K562 (cell line): ENCODE results near the gene TMIGD3. TPM values are rescaled to one million over a fixed set of nuclear protein-coding genes. Genes with fewer than 3 reads are reported as not detected.

Experiments used
- ATAC-seq: fragments of 200-7000 bp; cut with Tn5 transposase; 3 replicates; pipeline ENCODE4 v1.9.1; 2020; ENCODE audit warnings: moderate library complexity
- BruUV-seq: library from RNA; stranded (reverse); fragments of 400-500 nt; replicated peaks from 2 replicates; lab custom pipeline; 2021; lab: Mats Ljungman, UMichigan
- CTCF ChIA-PET: fragments of 300-600 bp; formaldehyde crosslinking; extraction: SDS; loops from one replicate; lab custom pipeline; 2021; ENCODE audit warnings: low intra/inter-chr PET ratio; lab: Yijun Ruan, JAX
- POLR2A ChIA-PET: fragments of 300-600, 350-650 bp; sonication (Branson Sonifier 250); formaldehyde crosslinking; extraction: SDS; loops from one replicate; lab custom pipeline; 2021; ENCODE audit warnings: antibody characterized with exemption, inconsistent platforms; lab: Yijun Ruan, JAX
- DNase-seq, 4 experiments: peaks; one replicate each; pipeline versions ENCODE4 v3.0.0 to v3.0.0-alpha.2; 2011 to 2018; ENCODE audit warnings: low spot score in 3 of 4, mixed read lengths in 3 of 4; ENCODE audit errors: extremely low read depth in 1 of 4
- FAIRE-seq: peaks from 2 replicates; lab custom pipeline; 2011; peaks lifted over from hg19 to GRCh38; lab: Jason Lieb, UNC
- H2AFZ ChIP-seq: 2 replicates; pipeline ENCODE4 v1.6.0; 2011; ENCODE audit warnings: low read depth, low read length, control low read depth, inconsistent platforms
- H3K27ac ChIP-seq: fragments of 200-600 bp; 3 replicates; pipeline ENCODE4 v1.8.0; 2011; ENCODE audit warnings: low read depth, mild to moderate bottlenecking, control low read depth, inconsistent platforms, low read length, moderate library complexity, mixed read lengths; ENCODE audit errors: extremely low read depth
- H3K27me3 ChIP-seq, 2 experiments: fragments of 300-600 bp in 1 of 2; 2 replicates in 1 of 2; 3 replicates in 1 of 2; pipeline versions ENCODE4 v1.6.0 to v1.8.0; 2011; ENCODE audit warnings: inconsistent platforms in 2 of 2, low read length in 2 of 2, mild to moderate bottlenecking in 1 of 2, mixed read lengths in 1 of 2, moderate library complexity in 1 of 2; ENCODE audit not compliant: control insufficient read depth in 2 of 2, insufficient read depth in 2 of 2
- H3K36me3 ChIP-seq: fragments of 300-600 bp; 3 replicates; pipeline ENCODE4 v1.8.0; 2011; ENCODE audit warnings: mild to moderate bottlenecking, low read length, inconsistent platforms; ENCODE audit not compliant: control insufficient read depth, insufficient read depth
- H3K4me1 ChIP-seq, 2 experiments: fragments of 200-600 bp in 1 of 2; replicated peaks in 1 of 2; 2 replicates in 1 of 2; 3 replicates in 1 of 2; pipeline versions ENCODE4 v1.5.1 to v1.8.0; 2011; ENCODE audit warnings: inconsistent platforms in 2 of 2, low read length in 2 of 2, mild to moderate bottlenecking in 1 of 2, mixed read lengths in 1 of 2, moderate library complexity in 1 of 2; ENCODE audit not compliant: control insufficient read depth in 2 of 2, insufficient read depth in 2 of 2
- H3K4me2 ChIP-seq: 2 replicates; pipeline ENCODE4 v1.6.1; 2011; ENCODE audit warnings: low read length, control low read depth, inconsistent platforms, mixed read lengths; ENCODE audit not compliant: insufficient read depth
- H3K4me3 ChIP-seq: fragments of 200-600 bp; sonication (generic), shearing (Covaris generic); 2 replicates; pipeline ENCODE4 v1.5.1; 2016; ENCODE audit warnings: control low read depth, inconsistent platforms
- H3K79me2 ChIP-seq: fragments of 200-600 bp; 3 replicates; pipeline ENCODE4 v1.8.0; 2011; ENCODE audit warnings: low read length, inconsistent platforms; ENCODE audit not compliant: control insufficient read depth, insufficient read depth
- H3K9ac ChIP-seq, 2 experiments: 2 replicates each; pipeline versions ENCODE4 v1.6.0 to v1.6.1; 2011; ENCODE audit warnings: low read depth in 2 of 2, low read length in 2 of 2, control low read depth in 1 of 2, inconsistent platforms in 1 of 2, mild to moderate bottlenecking in 1 of 2, mixed read lengths in 1 of 2; ENCODE audit not compliant: insufficient read depth in 1 of 2
- H3K9me1 ChIP-seq: one replicate; pipeline ENCODE4 v1.6.0; 2011; ENCODE audit warnings: inconsistent platforms, mild to moderate bottlenecking, low read length, moderate library complexity; ENCODE audit not compliant: control insufficient read depth, insufficient read depth
- H3K9me3 ChIP-seq: replicated peaks from 2 replicates; pipeline ENCODE4 v1.5.1; 2011; ENCODE audit warnings: low read depth, low read length, inconsistent platforms; ENCODE audit not compliant: control insufficient read depth, insufficient read depth
- H4K20me1 ChIP-seq: replicated peaks from 2 replicates; pipeline ENCODE4 v1.6.1; 2011; ENCODE audit warnings: low read length, inconsistent platforms, mixed read lengths; ENCODE audit not compliant: control insufficient read depth, insufficient read depth
- RBM14 ChIP-seq: fragments of 200-400 bp; formaldehyde crosslinking; IDR thresholded peaks from 2 replicates; pipeline ENCODE4 v1.6.1; 2018; ENCODE audit warnings: low read depth, mild to moderate bottlenecking, low read length, moderate library complexity, borderline replicate concordance; ENCODE audit not compliant: insufficient read depth
- SMC3 ChIP-seq: conservative IDR thresholded peaks from 2 replicates; pipeline ENCODE4 v1.6.1; 2011; ENCODE audit warnings: low read depth, low read length, improper control_type of control experiment; ENCODE audit not compliant: insufficient read depth
- ZNF239 ChIP-seq: fragments of 250-450 bp; sonication (Bioruptor Pico); IDR thresholded peaks from 2 replicates; pipeline ENCODE4 v1.4.0; 2020; ENCODE audit warnings: mild to moderate bottlenecking
- ZNF445 ChIP-seq: fragments of 250-450 bp; sonication (Bioruptor Pico); IDR thresholded peaks from 2 replicates; pipeline ENCODE4 v1.4.0; 2020; ENCODE audit warnings: low read depth, mild to moderate bottlenecking, moderate library complexity
- in situ Hi-C: fragments of 300-500 bp; cut with MboI; formaldehyde crosslinking; loops from 4 replicates; pipeline ENCODE4 v1.15.0; 2018; ENCODE audit warnings: inconsistent platforms, mixed read lengths
- intact Hi-C: fragments of 100-400 bp; cut with micrococcal nuclease; formaldehyde crosslinking; loops from 2 replicates; pipeline ENCODE4 v1.14.2; 2022
- polyA plus RNA-seq, 8 experiments: library from polyadenylated mRNA; depleted of rRNA in 4 of 8; stranded (reverse) in 5 of 8; unstranded in 3 of 8; fragments of >200 nt; fragmentation: Nextera tagmentation in 2 of 8; fragmentation: Illumina TruSeq in 1 of 8; extraction: Ambion mirVana in 2 of 8; extraction: Trizol in 1 of 8; gene quantifications; 2 replicates each; pipeline versions ENCODE4 v1.2.1 to v1.2.3, GENCODE V29; 2011 to 2014; ENCODE audit warnings: inconsistent platforms in 1 of 8, missing spikeins in 1 of 8
- total RNA-seq, 7 experiments: library from RNA; depleted of rRNA in 6 of 7; stranded (reverse); fragments of >200 nt in 6 of 7; fragmentation: Illumina TruSeq in 2 of 7; extraction: Trizol in 2 of 7; gene quantifications; 2 replicates each; pipeline versions ENCODE4 v1.2.1 to v1.2.3, GENCODE V29; 2011 to 2021; ENCODE audit warnings: low replicate concordance in 1 of 7
- TF ChIP-seq, protein P1 (sequence below), 2 experiments: fragments of 450-650 bp in 1 of 2; sonication (generic) in 1 of 2; formaldehyde crosslinking in 1 of 2; IDR thresholded peaks; 2 replicates each; pipeline versions ENCODE4 v1.7.1 to v1.9.0; 2016 to 2022; ENCODE audit warnings: inconsistent platforms in 1 of 2, mild to moderate bottlenecking in 1 of 2, missing genetic modification reagents in 1 of 2
- TF ChIP-seq, protein P2 (sequence below): sonication (generic); formaldehyde crosslinking; IDR thresholded peaks from 2 replicates; pipeline ENCODE4 v1.4.0; 2020; ENCODE audit warnings: mild to moderate bottlenecking, missing genetic modification reagents
- TF ChIP-seq, protein P3 (sequence below): fragments of 450-650 bp; conservative IDR thresholded peaks from 2 replicates; pipeline ENCODE4 v1.6.1; 2016; ENCODE audit warnings: missing genetic modification characterization, low read depth, mild to moderate bottlenecking, missing compliant biosample characterization, moderate library complexity

The TMIGD3 gene
- total and polyA plus RNA-seq, 9 of the 15 experiments (the other 6 are each of a cell fraction or from before 2014, with no cell fraction given) = 0.11 to 0.13 (median 0.11) TPM; not detected in 6

DNA sequence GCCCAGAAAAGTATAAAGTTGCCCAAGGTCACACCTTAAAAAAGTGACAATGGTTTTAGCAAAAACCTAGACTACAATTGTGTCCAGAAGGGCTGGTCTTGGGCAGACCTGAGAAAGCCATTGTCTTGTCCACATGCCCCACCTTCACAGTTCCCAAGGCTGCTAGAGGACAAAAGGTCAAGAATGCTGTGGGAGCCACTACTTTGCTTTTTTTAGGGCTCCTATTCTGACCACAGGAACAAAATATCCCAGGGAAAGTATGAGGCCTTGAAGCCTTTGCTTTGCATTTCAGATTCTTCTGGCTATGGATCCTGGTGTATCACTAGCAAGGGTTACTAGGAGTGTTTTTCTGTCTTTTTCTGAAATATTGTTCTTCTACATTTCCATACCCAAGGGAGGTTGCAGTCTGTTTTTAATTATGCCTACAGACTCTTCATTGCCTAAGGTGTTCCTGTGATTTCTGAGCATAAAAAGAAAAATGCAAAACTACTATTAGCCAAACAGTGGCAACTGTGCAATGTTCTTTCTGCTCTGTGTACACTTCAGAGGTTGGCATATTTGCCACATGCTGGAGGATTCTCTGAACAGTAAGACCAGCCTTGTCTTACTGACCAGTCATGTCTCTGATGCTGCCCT lies 18.9 kb downstream of the TMIGD3 start:
- no peak overlapping the region for H2AFZ ChIP-seq
- no peaks in the 10 kb centered on the region; a peak in 1 of 5 replicates for H3K4me1 ChIP-seq
- in situ Hi-C loops (loop anchor here (5.0 to 25.0 kb wide), 2 partner anchors 273 to 853 kb away; partner anchors contain the start of gene DDX20), intact Hi-C loops (loop anchor here (1.0 to 5.0 kb wide), 2 partner anchors 172 to 883 kb away; no protein-coding TSS in a partner anchor)
- no peak overlapping the region for H3K27ac ChIP-seq
- no peaks in the 10 kb centered on the region for H3K79me2 ChIP-seq
- H3K9me3 ChIP-seq = no peaks in the 10 kb centered on the region
- no peaks in the 10 kb centered on the region for H4K20me1 ChIP-seq
- H3K4me3 ChIP-seq = no peak overlapping the region
- H3K4me2 ChIP-seq = no peak overlapping the region
- no peak overlapping the region for H3K9ac ChIP-seq
- peaks cover 10 to 26% of the 10 kb centered on the region in 2 experiments; a peak in 4 of 5 replicates for H3K27me3 ChIP-seq
- H3K36me3 ChIP-seq = no peaks in the 10 kb centered on the region
- ATAC-seq = no peak
- ChIA-PET POLR2A (interaction anchor here (0.7 kb wide), 1 partner anchor 11 kb away, joined by 3 read pairs; no protein-coding TSS in a partner anchor), CTCF (no interaction called here)
- FAIRE-seq = no peak
- no peaks in the 10 kb centered on the region for H3K9me1 ChIP-seq
- DNase-seq = no peak
- no TSS peak for BruUV-seq
- TF ChIP-seq, protein P1, sequence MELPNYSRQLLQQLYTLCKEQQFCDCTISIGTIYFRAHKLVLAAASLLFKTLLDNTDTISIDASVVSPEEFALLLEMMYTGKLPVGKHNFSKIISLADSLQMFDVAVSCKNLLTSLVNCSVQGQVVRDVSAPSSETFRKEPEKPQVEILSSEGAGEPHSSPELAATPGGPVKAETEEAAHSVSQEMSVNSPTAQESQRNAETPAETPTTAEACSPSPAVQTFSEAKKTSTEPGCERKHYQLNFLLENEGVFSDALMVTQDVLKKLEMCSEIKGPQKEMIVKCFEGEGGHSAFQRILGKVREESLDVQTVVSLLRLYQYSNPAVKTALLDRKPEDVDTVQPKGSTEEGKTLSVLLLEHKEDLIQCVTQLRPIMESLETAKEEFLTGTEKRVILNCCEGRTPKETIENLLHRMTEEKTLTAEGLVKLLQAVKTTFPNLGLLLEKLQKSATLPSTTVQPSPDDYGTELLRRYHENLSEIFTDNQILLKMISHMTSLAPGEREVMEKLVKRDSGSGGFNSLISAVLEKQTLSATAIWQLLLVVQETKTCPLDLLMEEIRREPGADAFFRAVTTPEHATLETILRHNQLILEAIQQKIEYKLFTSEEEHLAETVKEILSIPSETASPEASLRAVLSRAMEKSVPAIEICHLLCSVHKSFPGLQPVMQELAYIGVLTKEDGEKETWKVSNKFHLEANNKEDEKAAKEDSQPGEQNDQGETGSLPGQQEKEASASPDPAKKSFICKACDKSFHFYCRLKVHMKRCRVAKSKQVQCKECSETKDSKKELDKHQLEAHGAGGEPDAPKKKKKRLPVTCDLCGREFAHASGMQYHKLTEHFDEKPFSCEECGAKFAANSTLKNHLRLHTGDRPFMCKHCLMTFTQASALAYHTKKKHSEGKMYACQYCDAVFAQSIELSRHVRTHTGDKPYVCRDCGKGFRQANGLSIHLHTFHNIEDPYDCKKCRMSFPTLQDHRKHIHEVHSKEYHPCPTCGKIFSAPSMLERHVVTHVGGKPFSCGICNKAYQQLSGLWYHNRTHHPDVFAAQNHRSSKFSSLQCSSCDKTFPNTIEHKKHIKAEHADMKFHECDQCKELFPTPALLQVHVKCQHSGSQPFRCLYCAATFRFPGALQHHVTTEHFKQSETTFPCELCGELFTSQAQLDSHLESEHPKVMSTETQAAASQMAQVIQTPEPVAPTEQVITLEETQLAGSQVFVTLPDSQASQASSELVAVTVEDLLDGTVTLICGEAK (IDR thresholded peaks at IDR 0.05) = no peak
- TF ChIP-seq, protein P1 (CRISPR knock-in tag; IDR thresholded peaks at IDR 0.05) = no peak
- TF ChIP-seq, protein P2, sequence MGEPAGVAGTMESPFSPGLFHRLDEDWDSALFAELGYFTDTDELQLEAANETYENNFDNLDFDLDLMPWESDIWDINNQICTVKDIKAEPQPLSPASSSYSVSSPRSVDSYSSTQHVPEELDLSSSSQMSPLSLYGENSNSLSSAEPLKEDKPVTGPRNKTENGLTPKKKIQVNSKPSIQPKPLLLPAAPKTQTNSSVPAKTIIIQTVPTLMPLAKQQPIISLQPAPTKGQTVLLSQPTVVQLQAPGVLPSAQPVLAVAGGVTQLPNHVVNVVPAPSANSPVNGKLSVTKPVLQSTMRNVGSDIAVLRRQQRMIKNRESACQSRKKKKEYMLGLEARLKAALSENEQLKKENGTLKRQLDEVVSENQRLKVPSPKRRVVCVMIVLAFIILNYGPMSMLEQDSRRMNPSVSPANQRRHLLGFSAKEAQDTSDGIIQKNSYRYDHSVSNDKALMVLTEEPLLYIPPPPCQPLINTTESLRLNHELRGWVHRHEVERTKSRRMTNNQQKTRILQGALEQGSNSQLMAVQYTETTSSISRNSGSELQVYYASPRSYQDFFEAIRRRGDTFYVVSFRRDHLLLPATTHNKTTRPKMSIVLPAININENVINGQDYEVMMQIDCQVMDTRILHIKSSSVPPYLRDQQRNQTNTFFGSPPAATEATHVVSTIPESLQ (CRISPR knock-in tag) = no peak
- TF ChIP-seq RBM14 (no peak), ZNF239 (CRISPR knock-in tag) (no peak), ZNF445 (CRISPR knock-in tag) (no peak), SMC3 (no peak)
- TF ChIP-seq, protein P3, sequence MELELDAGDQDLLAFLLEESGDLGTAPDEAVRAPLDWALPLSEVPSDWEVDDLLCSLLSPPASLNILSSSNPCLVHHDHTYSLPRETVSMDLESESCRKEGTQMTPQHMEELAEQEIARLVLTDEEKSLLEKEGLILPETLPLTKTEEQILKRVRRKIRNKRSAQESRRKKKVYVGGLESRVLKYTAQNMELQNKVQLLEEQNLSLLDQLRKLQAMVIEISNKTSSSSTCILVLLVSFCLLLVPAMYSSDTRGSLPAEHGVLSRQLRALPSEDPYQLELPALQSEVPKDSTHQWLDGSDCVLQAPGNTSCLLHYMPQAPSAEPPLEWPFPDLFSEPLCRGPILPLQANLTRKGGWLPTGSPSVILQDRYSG (tag) = no peak
